OCI-LY1 (cell line): ENCODE results near the gene SHC3.

Source experiments
- CTCF ChIP-seq: fragments of 200-600 bp; sonication (generic), shearing (Covaris generic); IDR thresholded peaks from 2 replicates; pipeline ENCODE4 v1.5.1; 2017; ENCODE audit warnings: mild to moderate bottlenecking, antibody characterized with exemption, low read length, moderate library complexity, mixed read lengths
- EZH2 ChIP-seq: fragments of 200-600 bp; sonication (generic), shearing (Covaris generic); IDR thresholded peaks from 2 replicates; pipeline ENCODE4 v1.8.0; 2017; ENCODE audit warnings: borderline replicate concordance, mixed run types, mild to moderate bottlenecking, antibody characterized with exemption, low read length, moderate library complexity, mixed read lengths

DNA sequence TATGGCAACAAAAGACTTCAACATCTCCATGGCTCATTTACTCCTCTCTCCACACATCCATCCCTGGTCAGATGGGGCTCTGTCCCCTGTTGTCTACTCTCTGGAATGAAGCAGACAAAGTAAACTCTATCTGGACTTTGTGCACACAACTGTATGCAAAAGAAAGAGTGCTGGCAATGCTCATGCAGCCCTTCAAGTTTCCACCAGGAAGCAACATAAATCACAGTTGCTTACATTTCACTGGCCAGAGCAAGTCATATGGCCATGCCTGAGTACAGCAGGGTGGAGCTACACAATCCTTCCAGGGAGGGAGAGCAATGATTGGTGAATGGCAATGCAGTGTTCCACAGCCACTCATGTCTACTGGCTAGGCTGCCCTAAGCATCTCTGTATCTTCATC, 12.4 kb upstream of the SHC3 start:
- TF ChIP-seq EZH2: no peak
- TF ChIP-seq CTCF: no peak
